ENCODE results near the gene TMEM38A.
"Not testable (repeated sequence)": the region's sequence is repeated elsewhere in the genome, so short reads cannot be mapped to it uniquely, and the experiment has no call there.

The TMEM38A gene

GRCh38 chr19:16714702-16715287 lies 53.9 kb downstream of the TMEM38A start:
- Mint-ChIP-seq H3K27ac (no peak overlapping the region), H3K4me3 (no peak overlapping the region)

GRCh38 chr19:16715611-16716010 lies 54.7 kb downstream of the TMEM38A start:
- H3K27ac Mint-ChIP-seq, result no peak overlapping the region
- no peak for DNase-seq (ENCODE audit: low spot score)
- no peaks in the 10 kb centered on the region for H3K36me3 Mint-ChIP-seq (ENCODE audit: low read depth)

More at GRCh38 chr19:16714702-16715287, 53.9 kb downstream of the TMEM38A start:
- Mint-ChIP-seq H3K9me3 (no peaks in the 10 kb centered on the region), H3K36me3 (ENCODE audit: low read depth) (no peaks in the 10 kb centered on the region), H3K4me1 (ENCODE audit: low read depth) (no peaks in the 10 kb centered on the region), H3K27me3 (ENCODE audit: low read depth) (no peaks in the 10 kb centered on the region)
- DNase-seq (ENCODE audit: low spot score), result peak; percentile 8

GRCh38 chr19:16721051-16721450 lies 60.1 kb downstream of the TMEM38A start:
- no peaks in the 10 kb centered on the region for H3K4me1 Mint-ChIP-seq (ENCODE audit: low read depth)
- no peak overlapping the region for H3K4me3 Mint-ChIP-seq
- no peak overlapping the region for H3K27ac Mint-ChIP-seq
- no peaks in the 10 kb centered on the region for H3K9me3 Mint-ChIP-seq
- no peaks in the 10 kb centered on the region for H3K36me3 Mint-ChIP-seq (ENCODE audit: low read depth)
- DNase-seq (ENCODE audit: low spot score), result no peak
- no peaks in the 10 kb centered on the region for H3K27me3 Mint-ChIP-seq (ENCODE audit: low read depth)

More at GRCh38 chr19:16715611-16716010, 54.7 kb downstream of the TMEM38A start:
- H3K27me3 Mint-ChIP-seq (ENCODE audit: low read depth), result no peaks in the 10 kb centered on the region
- no peaks in the 10 kb centered on the region for H3K4me1 Mint-ChIP-seq (ENCODE audit: low read depth)
- no peaks in the 10 kb centered on the region for H3K9me3 Mint-ChIP-seq
- H3K4me3 Mint-ChIP-seq, result no peak overlapping the region

GRCh38 chr19:16722591-16722990 lies 61.7 kb downstream of the TMEM38A start:
- Mint-ChIP-seq H3K27ac (no peak overlapping the region), H3K9me3 (no peaks in the 10 kb centered on the region), H3K27me3 (ENCODE audit: low read depth) (no peaks in the 10 kb centered on the region), H3K4me1 (ENCODE audit: low read depth) (no peaks in the 10 kb centered on the region), H3K4me3 (no peak overlapping the region), H3K36me3 (ENCODE audit: low read depth) (no peaks in the 10 kb centered on the region)
- no peak for DNase-seq (ENCODE audit: low spot score)

GRCh38 chr19:16726916-16727315 lies 66.0 kb downstream of the TMEM38A start:
- Mint-ChIP-seq H3K36me3 (ENCODE audit: low read depth) (no peaks in the 10 kb centered on the region), H3K27ac (no peak overlapping the region), H3K9me3 (no peaks in the 10 kb centered on the region), H3K4me3 (no peak overlapping the region), H3K27me3 (ENCODE audit: low read depth) (no peaks in the 10 kb centered on the region), H3K4me1 (ENCODE audit: low read depth) (no peaks in the 10 kb centered on the region)
- no peak for DNase-seq (ENCODE audit: low spot score)

GRCh38 chr19:16735650-16736266 lies 74.8 kb downstream of the TMEM38A start:
- not testable (repeated sequence) for H3K36me3 Mint-ChIP-seq (ENCODE audit: low read depth); H3K27ac Mint-ChIP-seq

GRCh38 chr19:16736709-16737108 lies 75.8 kb downstream of the TMEM38A start:
- Mint-ChIP-seq H3K27ac (no peak overlapping the region), H3K9me3 (no peaks in the 10 kb centered on the region), H3K27me3 (ENCODE audit: low read depth) (no peaks in the 10 kb centered on the region), H3K36me3 (ENCODE audit: low read depth) (no peaks in the 10 kb centered on the region), H3K4me1 (ENCODE audit: low read depth) (no peaks in the 10 kb centered on the region), H3K4me3 (no peak overlapping the region)
- no peak for DNase-seq (ENCODE audit: low spot score)

More at GRCh38 chr19:16735650-16736266, 74.8 kb downstream of the TMEM38A start:
- DNase-seq (ENCODE audit: low spot score); H3K27me3 Mint-ChIP-seq (ENCODE audit: low read depth); H3K4me1 Mint-ChIP-seq (ENCODE audit: low read depth); H3K9me3 Mint-ChIP-seq; H3K4me3 Mint-ChIP-seq: not testable (repeated sequence)

GRCh38 chr19:16737911-16738310 lies 77.0 kb downstream of the TMEM38A start:
- no peaks in the 10 kb centered on the region for H3K4me1 Mint-ChIP-seq (ENCODE audit: low read depth)
- no peak overlapping the region for H3K4me3 Mint-ChIP-seq

GRCh38 chr19:16739546-16739945 lies 78.6 kb downstream of the TMEM38A start:
- no peaks in the 10 kb centered on the region for H3K36me3 Mint-ChIP-seq (ENCODE audit: low read depth)
- H3K27me3 Mint-ChIP-seq (ENCODE audit: low read depth), result no peaks in the 10 kb centered on the region
- H3K9me3 Mint-ChIP-seq, result no peaks in the 10 kb centered on the region
- no peak for DNase-seq (ENCODE audit: low spot score)
- no peak overlapping the region for H3K4me3 Mint-ChIP-seq
- no peaks in the 10 kb centered on the region for H3K4me1 Mint-ChIP-seq (ENCODE audit: low read depth)
- H3K27ac Mint-ChIP-seq, result no peak overlapping the region

More at GRCh38 chr19:16737911-16738310, 77.0 kb downstream of the TMEM38A start:
- Mint-ChIP-seq H3K9me3 (no peaks in the 10 kb centered on the region), H3K27me3 (ENCODE audit: low read depth) (no peaks in the 10 kb centered on the region), H3K27ac (no peak overlapping the region), H3K36me3 (ENCODE audit: low read depth) (no peaks in the 10 kb centered on the region)
- no peak for DNase-seq (ENCODE audit: low spot score)
